IgD-negative memory B cell (primary cell): ENCODE measurements around the gene OSBPL10. TPM values are rescaled to one million over a fixed set of nuclear protein-coding genes. Genes with fewer than 3 reads are reported as not detected.
A peak's percentile ranks its signal among the peaks of the same experiment; 100 is the strongest.

Experiments
- H3K27ac Mint-ChIP-seq, 3 donors: one replicate each; pipeline ENCODE4 v1.8.0; 2020 to 2022; ENCODE audit warnings: mild to moderate bottlenecking in 3 of 3, mixed read lengths in 3 of 3, moderate library complexity in 1 of 3
- H3K27me3 Mint-ChIP-seq: one replicate; pipeline ENCODE4 v1.8.0; 2021; ENCODE audit warnings: mixed read lengths
- H3K36me3 Mint-ChIP-seq: one replicate; pipeline ENCODE4 v1.8.0; 2020; ENCODE audit warnings: mild to moderate bottlenecking, mixed read lengths
- H3K4me1 Mint-ChIP-seq, 3 donors: one replicate each; pipeline ENCODE4 v1.8.0; 2020 to 2022; ENCODE audit warnings: mixed read lengths in 3 of 3, mild to moderate bottlenecking in 1 of 3
- H3K4me3 Mint-ChIP-seq, 4 donors: one replicate each; pipeline ENCODE4 v1.8.0; 2020 to 2022; ENCODE audit warnings: mild to moderate bottlenecking in 4 of 4, mixed read lengths in 4 of 4, moderate library complexity in 3 of 4
- H3K9me3 Mint-ChIP-seq, 3 donors: one replicate each; pipeline ENCODE4 v1.8.0; 2020 to 2021; ENCODE audit warnings: mixed read lengths in 3 of 3, mild to moderate bottlenecking in 1 of 3
- polyA plus RNA-seq: library from polyadenylated mRNA; unstranded; fragments of 300-500 nt; fragmentation: Illumina TruSeq; gene quantifications from one replicate; pipeline ENCODE4 v1.2.3, GENCODE V29; 2021

The OSBPL10 gene
- polyA plus RNA-seq, 1 donor from 2014 or later: 126 TPM

GRCh38 chr3:31892916-31893573 is 88.0 kb downstream of the OSBPL10 start:
- Mint-ChIP-seq H3K27me3 (no peaks in the 10 kb centered on the region), H3K36me3 (peaks cover 12% of the 10 kb centered on the region), H3K4me1 (peaks cover 66 to 84% (median 69%) of the 10 kb centered on the region in 3 donors)

GRCh38 chr3:31892500-31892899 is 88.6 kb downstream of the OSBPL10 start:
- peaks cover 12% of the 10 kb centered on the region for H3K36me3 Mint-ChIP-seq
- H3K27me3 Mint-ChIP-seq: no peaks in the 10 kb centered on the region
- no peaks in the 10 kb centered on the region for H3K9me3 Mint-ChIP-seq
- peak overlapping the region in 2 of 4 donors; percentile 68 to 71 for H3K4me3 Mint-ChIP-seq
- H3K27ac Mint-ChIP-seq: peak overlapping the region in 2 of 3 donors; percentile 64 to 95
- H3K4me1 Mint-ChIP-seq: peaks cover 70 to 88% (median 74%) of the 10 kb centered on the region in 3 donors

More at GRCh38 chr3:31892916-31893573, 88.0 kb downstream of the OSBPL10 start:
- no peaks in the 10 kb centered on the region for H3K9me3 Mint-ChIP-seq
- H3K27ac Mint-ChIP-seq: peak overlapping the region; percentile 56 to 95 (median 64)
- H3K4me3 Mint-ChIP-seq: peak overlapping the region in 3 of 4 donors; percentile 44 to 72 (median 68)

- Mint-ChIP-seq H3K4me1 (peaks cover 68 to 88% (median 75%) of the 10 kb centered on the region in 3 donors), H3K4me3 (peak overlapping the region in 2 of 4 donors; percentile 7 to 71), H3K27me3 (no peaks in the 10 kb centered on the region), H3K36me3 (peaks cover 12% of the 10 kb centered on the region), H3K27ac (peak overlapping the region; percentile 15 to 95 (median 89)), H3K9me3 (no peaks in the 10 kb centered on the region)
Measured at GRCh38 chr3:31891876-31892455, 89.1 kb downstream of the OSBPL10 start.

- Mint-ChIP-seq H3K4me1 (peaks cover 73 to 88% (median 79%) of the 10 kb centered on the region in 3 donors), H3K27ac (peak overlapping the region in 1 of 3 donors; percentile 89), H3K27me3 (no peaks in the 10 kb centered on the region), H3K9me3 (no peaks in the 10 kb centered on the region), H3K4me3 (peak overlapping the region in 3 of 4 donors; percentile 37 to 73 (median 71)), H3K36me3 (peaks cover 12% of the 10 kb centered on the region)
Measured at GRCh38 chr3:31890742-31891469, 90.2 kb downstream of the OSBPL10 start.

- peak overlapping the region in 2 of 3 donors; percentile 6 to 41 for H3K27ac Mint-ChIP-seq
- no peak overlapping the region for H3K4me3 Mint-ChIP-seq
- peaks cover 12% of the 10 kb centered on the region for H3K36me3 Mint-ChIP-seq
- H3K4me1 Mint-ChIP-seq: peaks cover 78 to 86% (median 80%) of the 10 kb centered on the region in 3 donors
- no peaks in the 10 kb centered on the region for H3K27me3 Mint-ChIP-seq
- H3K9me3 Mint-ChIP-seq: no peaks in the 10 kb centered on the region
Measured at GRCh38 chr3:31890007-31890406, 91.1 kb downstream of the OSBPL10 start.

- Mint-ChIP-seq H3K9me3 (peaks cover 0 to 4% (median 3%) of the 10 kb centered on the region in 3 donors), H3K27me3 (no peaks in the 10 kb centered on the region), H3K4me3 (peak overlapping the region in 3 of 4 donors; percentile 4 to 88 (median 14)), H3K36me3 (peaks cover 7% of the 10 kb centered on the region), H3K27ac (peak overlapping the region in 2 of 3 donors; percentile 4 to 78), H3K4me1 (peaks cover 71 to 84% (median 77%) of the 10 kb centered on the region in 3 donors)
Measured at GRCh38 chr3:31885235-31885634, 95.8 kb downstream of the OSBPL10 start.

GRCh38 chr3:31884251-31884650 is 96.8 kb downstream of the OSBPL10 start:
- H3K9me3 Mint-ChIP-seq: peaks cover 0 to 4% (median 3%) of the 10 kb centered on the region in 3 donors
- peaks cover 8% of the 10 kb centered on the region for H3K36me3 Mint-ChIP-seq
- H3K27ac Mint-ChIP-seq: no peak overlapping the region
- peaks cover 73 to 83% (median 78%) of the 10 kb centered on the region in 3 donors for H3K4me1 Mint-ChIP-seq
- no peaks in the 10 kb centered on the region for H3K27me3 Mint-ChIP-seq
- peak overlapping the region in 1 of 4 donors; percentile 50 for H3K4me3 Mint-ChIP-seq

GRCh38 chr3:31882895-31883294 is 98.2 kb downstream of the OSBPL10 start:
- Mint-ChIP-seq H3K4me3 (peak overlapping the region in 1 of 4 donors; percentile 44), H3K36me3 (peaks cover 4% of the 10 kb centered on the region), H3K27ac (peak overlapping the region in 2 of 3 donors; percentile 62 to 90), H3K27me3 (no peaks in the 10 kb centered on the region), H3K9me3 (peaks cover 0 to 4% (median 3%) of the 10 kb centered on the region in 3 donors), H3K4me1 (peaks cover 68 to 78% (median 75%) of the 10 kb centered on the region in 3 donors)

- H3K27me3 Mint-ChIP-seq: no peaks in the 10 kb centered on the region
- no peak overlapping the region for H3K4me3 Mint-ChIP-seq
- peaks cover 64 to 78% (median 73%) of the 10 kb centered on the region in 3 donors for H3K4me1 Mint-ChIP-seq
- H3K36me3 Mint-ChIP-seq: peaks cover 5% of the 10 kb centered on the region
- peaks cover 0 to 4% (median 3%) of the 10 kb centered on the region in 3 donors for H3K9me3 Mint-ChIP-seq
- H3K27ac Mint-ChIP-seq: peak overlapping the region in 2 of 3 donors; percentile 62 to 90
Measured at GRCh38 chr3:31882431-31882830, 98.6 kb downstream of the OSBPL10 start.

- Mint-ChIP-seq H3K36me3 (peaks cover 11% of the 10 kb centered on the region), H3K4me3 (peak overlapping the region in 2 of 4 donors; percentile 36 to 49)
Measured at GRCh38 chr3:31880482-31881078, 100.5 kb downstream of the OSBPL10 start.

GRCh38 chr3:31880020-31880419 is 101.0 kb downstream of the OSBPL10 start:
- Mint-ChIP-seq H3K36me3 (peaks cover 14% of the 10 kb centered on the region), H3K4me3 (peak overlapping the region in 2 of 4 donors; percentile 36 to 54), H3K9me3 (peaks cover 0 to 4% (median 3%) of the 10 kb centered on the region in 3 donors), H3K27ac (peak overlapping the region; percentile 27 to 91 (median 49)), H3K4me1 (peaks cover 61 to 76% (median 70%) of the 10 kb centered on the region in 3 donors), H3K27me3 (no peaks in the 10 kb centered on the region)

More at GRCh38 chr3:31880482-31881078, 100.5 kb downstream of the OSBPL10 start:
- H3K27ac Mint-ChIP-seq: peak overlapping the region; percentile 27 to 91 (median 49)
- H3K4me1 Mint-ChIP-seq: peaks cover 61 to 80% (median 72%) of the 10 kb centered on the region in 3 donors
- no peaks in the 10 kb centered on the region for H3K27me3 Mint-ChIP-seq
- peaks cover 0 to 4% (median 3%) of the 10 kb centered on the region in 3 donors for H3K9me3 Mint-ChIP-seq

GRCh38 chr3:31879365-31879764 is 101.7 kb downstream of the OSBPL10 start:
- Mint-ChIP-seq H3K36me3 (peaks cover 14% of the 10 kb centered on the region), H3K4me3 (peak overlapping the region in 1 of 4 donors; percentile 13), H3K4me1 (peaks cover 55 to 70% (median 67%) of the 10 kb centered on the region in 3 donors), H3K27me3 (no peaks in the 10 kb centered on the region), H3K27ac (peak overlapping the region in 2 of 3 donors; percentile 49 to 83), H3K9me3 (peaks cover 0 to 4% (median 3%) of the 10 kb centered on the region in 3 donors)

- Mint-ChIP-seq H3K4me1 (peaks cover 49 to 68% (median 59%) of the 10 kb centered on the region in 3 donors), H3K9me3 (peaks cover 0 to 4% (median 3%) of the 10 kb centered on the region in 3 donors)
Measured at GRCh38 chr3:31878231-31878838, 102.7 kb downstream of the OSBPL10 start.

GRCh38 chr3:31876331-31876730 is 104.7 kb downstream of the OSBPL10 start:
- H3K4me1 Mint-ChIP-seq: peaks cover 38 to 58% (median 47%) of the 10 kb centered on the region in 3 donors
- H3K27ac Mint-ChIP-seq: peak overlapping the region in 2 of 3 donors; percentile 67 to 84
- H3K36me3 Mint-ChIP-seq: peaks cover 18% of the 10 kb centered on the region
- H3K4me3 Mint-ChIP-seq: peak overlapping the region; percentile 5 to 79 (median 56)
- peaks cover 0 to 4% (median 3%) of the 10 kb centered on the region in 3 donors for H3K9me3 Mint-ChIP-seq
- H3K27me3 Mint-ChIP-seq: no peaks in the 10 kb centered on the region

More at GRCh38 chr3:31878231-31878838, 102.7 kb downstream of the OSBPL10 start:
- Mint-ChIP-seq H3K36me3 (peaks cover 16% of the 10 kb centered on the region), H3K4me3 (no peak overlapping the region), H3K27me3 (no peaks in the 10 kb centered on the region), H3K27ac (peak overlapping the region in 1 of 3 donors; percentile 45)
